Large intestine (tissue), 3 donors: Measurements from ENCODE around the gene DHX32. TPM values are rescaled to one million over a fixed set of nuclear protein-coding genes. Genes with fewer than 3 reads are reported as not detected.
"Not testable (repeated sequence)": the region's sequence is repeated elsewhere in the genome, so short reads cannot be mapped to it uniquely, and the experiment has no call there.

Experiments
- DNase-seq, 2 donors: peaks; one replicate each; pipeline versions ENCODE4 v3.0.0 to v3.0.0-alpha.2; 2013
- H3K27ac ChIP-seq: one replicate; pipeline ENCODE4 v1.5.1; 2013; ENCODE audit warnings: low read length
- H3K27me3 ChIP-seq: 2 replicates; pipeline ENCODE4 v1.6.1; 2013; ENCODE audit warnings: low read length; ENCODE audit not compliant: control insufficient read depth, insufficient read depth
- H3K36me3 ChIP-seq: 2 replicates; pipeline ENCODE4 v1.6.1; 2013; ENCODE audit warnings: low read length; ENCODE audit not compliant: control insufficient read depth, insufficient read depth
- H3K4me1 ChIP-seq: one replicate; pipeline ENCODE4 v1.6.1; 2013; ENCODE audit warnings: low read length; ENCODE audit not compliant: control insufficient read depth, insufficient read depth
- H3K4me3 ChIP-seq: one replicate; pipeline ENCODE4 v1.5.1; 2013; ENCODE audit warnings: low read length
- H3K9me3 ChIP-seq: one replicate; pipeline ENCODE4 v1.6.1; 2013; ENCODE audit warnings: mild to moderate bottlenecking, low read depth, low read length, moderate library complexity; ENCODE audit not compliant: control insufficient read depth
- WGBS: methylation state at CpG from one replicate; pipeline ENCODE4 v1.1.5; 2013; ENCODE audit warnings: low lambda C conversion rate; ENCODE audit not compliant: insufficient coverage; 5-methylcytosine and 5-hydroxymethylcytosine counted together
- polyA plus RNA-seq: library from polyadenylated mRNA; unstranded; fragments of 120-200 nt; gene quantifications from one replicate; pipeline ENCODE4 v1.2.1, GENCODE V29; 2013

DHX32 gene
- polyA plus RNA-seq, 1 donor = 37.2 TPM

DNA sequence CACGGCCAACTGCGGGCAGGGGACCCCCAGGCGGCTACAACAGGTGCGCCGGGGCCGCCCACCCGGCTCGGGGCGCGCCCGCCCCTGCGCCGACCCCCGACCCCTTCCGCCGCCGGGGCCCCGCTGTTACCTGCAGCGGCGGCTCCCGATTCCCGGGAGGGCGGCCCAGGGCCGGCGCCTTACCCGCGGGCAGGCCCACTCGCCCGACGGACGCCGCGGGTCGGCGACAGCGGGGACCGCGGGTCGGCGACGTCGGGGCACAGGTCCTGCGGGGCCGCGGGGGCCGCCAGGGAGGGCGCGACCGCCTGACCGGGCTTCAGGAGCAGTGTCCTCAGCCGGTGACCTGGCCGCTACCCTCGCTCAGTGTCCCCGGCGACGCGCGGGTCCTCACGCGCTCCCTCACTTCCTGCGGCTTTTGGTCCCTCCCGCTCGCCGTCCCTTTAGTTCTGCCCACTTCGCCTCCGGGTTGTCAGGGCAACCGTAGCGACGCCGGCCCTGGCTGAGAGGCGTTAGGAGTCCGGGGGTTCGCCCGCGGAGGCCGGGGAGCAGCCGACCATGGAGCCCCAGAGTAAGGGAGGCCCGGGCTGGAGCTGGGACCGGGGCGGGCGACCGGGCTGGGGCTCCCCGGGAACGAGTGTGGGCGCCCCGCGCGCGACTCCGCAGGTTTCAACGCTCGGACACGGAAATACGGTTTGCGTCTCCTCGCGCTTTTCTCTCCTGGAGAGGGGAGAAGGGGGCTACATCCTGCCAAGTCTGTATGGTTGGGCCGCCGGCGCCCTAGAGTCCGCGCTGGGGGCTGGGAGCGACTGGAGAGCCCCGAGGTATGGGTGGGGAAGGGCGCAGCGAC, 15.2 kb upstream of the DHX32 start, which contains the start of gene FANK1:
Gene FANK1, plus strand, starts transcription at position 477 of the 847 bp plus-strand sequence. Its CDS starts 79 bp downstream, at position 556.
- H3K27me3 ChIP-seq, H3K9me3 ChIP-seq, H3K4me1 ChIP-seq, H3K36me3 ChIP-seq: not testable (repeated sequence)
- 67% methylated on average over 9 of the region's 106 CpGs for WGBS
- DNase-seq = peak; percentile 83 to 92
- Histone ChIP-seq H3K27ac (peak within 1 kb of the TSS; percentile 53), H3K4me3 (peak within 1 kb of the TSS; percentile 78)

DNA sequence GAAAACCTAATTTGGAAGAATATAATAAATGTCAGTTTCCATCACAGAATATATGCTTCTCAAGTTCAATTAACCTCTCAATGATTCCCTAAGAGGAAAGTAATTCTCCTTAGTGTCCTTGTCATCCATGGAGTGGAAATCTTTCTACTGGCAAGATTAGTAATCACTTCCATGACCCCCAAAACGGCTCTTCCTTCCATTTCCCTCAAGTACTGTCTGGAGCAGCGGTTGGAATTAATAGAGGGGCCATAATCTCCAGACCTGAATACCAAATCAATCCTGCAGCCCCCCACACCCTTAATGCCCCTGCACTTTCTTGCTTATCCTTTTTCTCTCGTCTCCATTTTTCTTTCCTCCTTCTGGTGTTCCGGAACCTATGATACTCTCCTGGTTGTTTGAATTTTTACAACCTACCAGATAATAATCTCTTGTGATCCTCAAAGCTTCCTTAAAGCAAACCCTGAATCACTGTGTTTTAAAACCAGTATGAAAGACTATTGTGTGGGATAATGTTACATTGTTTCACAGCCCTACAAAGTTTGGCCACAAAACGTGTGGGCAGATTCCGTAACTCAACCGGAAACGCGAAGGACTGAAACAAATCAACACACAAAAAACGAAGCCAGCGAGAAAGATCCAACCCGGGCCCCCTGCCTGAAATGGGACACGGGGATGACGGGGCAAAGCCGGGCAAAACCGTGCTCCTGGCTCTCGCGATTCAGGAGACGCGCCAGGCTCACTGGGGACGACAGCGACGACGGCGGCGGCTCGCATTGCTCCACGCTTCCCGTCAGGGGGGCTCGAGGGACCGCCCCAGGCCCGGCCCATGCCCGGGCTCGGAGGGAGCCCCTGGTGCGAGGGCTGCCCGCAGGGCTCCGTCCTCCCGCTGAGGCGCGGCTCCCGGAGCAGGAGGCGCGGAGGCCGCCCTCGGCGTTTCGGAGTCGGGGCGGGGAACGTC, 14.3 kb upstream of the DHX32 start:
- not testable (repeated sequence) for H3K9me3 ChIP-seq, H3K36me3 ChIP-seq, H3K27me3 ChIP-seq, H3K4me1 ChIP-seq
- Histone ChIP-seq H3K27ac (peak overlapping the region; percentile 53), H3K4me3 (peak overlapping the region; percentile 49)
- DNase-seq = peak; percentile 35 to 76
- 60% methylated on average over 12 of the region's 50 CpGs for WGBS

DNA sequence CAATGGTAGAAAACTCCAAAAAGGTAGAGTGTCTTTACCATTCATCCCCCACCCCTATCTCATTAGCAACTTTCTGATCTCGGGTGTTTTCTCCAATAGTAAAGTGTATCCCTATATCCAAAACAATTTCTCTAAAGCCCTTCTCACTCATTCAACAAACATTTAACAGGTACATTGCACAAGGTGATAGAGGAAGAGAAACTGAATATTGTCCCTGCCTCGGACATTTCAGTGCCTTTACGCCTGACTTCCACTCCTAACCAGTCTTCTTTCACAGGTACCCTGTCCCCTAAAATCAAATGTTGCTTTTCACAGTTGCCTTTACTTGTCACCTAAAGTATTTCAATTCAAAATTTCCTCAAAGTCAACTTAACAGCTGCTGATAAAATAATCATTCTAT, 13.1 kb upstream of the DHX32 start:
- H3K4me1 ChIP-seq, DNase-seq: not testable (repeated sequence)
- WGBS = no CpG with 5 or more reads among the region's 3 CpGs

DNA sequence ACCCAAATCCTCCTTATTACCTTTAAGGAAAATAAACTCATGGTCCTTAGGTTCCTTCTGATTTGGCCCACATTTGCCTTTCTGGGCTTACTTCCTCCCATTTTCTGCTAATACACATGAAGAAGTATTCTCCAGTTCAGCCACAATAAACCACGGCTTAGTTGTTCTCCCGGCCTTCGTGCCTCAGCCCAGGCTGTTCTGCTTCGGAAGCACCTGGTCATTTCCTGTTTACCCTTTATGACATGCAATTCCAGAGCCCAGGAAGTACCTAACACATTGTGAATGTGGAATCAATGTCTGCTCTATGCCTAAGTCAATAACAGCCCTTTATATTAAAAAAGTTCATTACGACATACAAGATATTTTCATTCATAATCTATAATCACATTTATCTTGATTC, 11.3 kb upstream of the DHX32 start:
- not testable (repeated sequence) for H3K4me3 ChIP-seq, H3K9me3 ChIP-seq, H3K27ac ChIP-seq, H3K27me3 ChIP-seq, H3K36me3 ChIP-seq, H3K4me1 ChIP-seq
- 50% methylated on average over 2 of the region's 5 CpGs for WGBS
- peak in 1 of 2 donors; percentile 58 for DNase-seq

More for the DNA sequence above, 13.1 kb upstream of the DHX32 start:
- H3K27ac ChIP-seq, H3K9me3 ChIP-seq, H3K36me3 ChIP-seq, H3K27me3 ChIP-seq, H3K4me3 ChIP-seq: not testable (repeated sequence)

DNA sequence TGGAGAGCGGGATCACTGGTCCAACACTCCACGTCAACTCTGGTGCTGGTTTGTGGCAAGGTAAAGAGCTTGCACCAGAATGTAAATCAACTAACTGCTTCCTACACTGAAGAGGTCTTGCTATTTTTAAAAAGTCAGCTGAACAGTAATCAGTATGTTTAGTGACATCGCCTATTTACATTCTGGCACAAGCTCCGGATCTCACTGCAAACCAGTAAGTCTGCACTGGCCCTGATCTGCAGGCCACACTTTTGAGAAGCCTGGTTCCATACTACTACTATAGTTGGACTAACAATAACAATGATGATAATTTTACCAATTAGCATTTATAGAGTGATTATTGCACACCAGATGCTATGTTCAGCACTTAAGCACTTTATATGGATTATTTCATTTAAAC, 8.3 kb upstream of the DHX32 start:
- not testable (repeated sequence) for H3K27ac ChIP-seq, H3K4me1 ChIP-seq, H3K36me3 ChIP-seq, H3K4me3 ChIP-seq, H3K9me3 ChIP-seq, DNase-seq, H3K27me3 ChIP-seq
- WGBS = no CpG with 5 or more reads among the region's 4 CpGs

DNA sequence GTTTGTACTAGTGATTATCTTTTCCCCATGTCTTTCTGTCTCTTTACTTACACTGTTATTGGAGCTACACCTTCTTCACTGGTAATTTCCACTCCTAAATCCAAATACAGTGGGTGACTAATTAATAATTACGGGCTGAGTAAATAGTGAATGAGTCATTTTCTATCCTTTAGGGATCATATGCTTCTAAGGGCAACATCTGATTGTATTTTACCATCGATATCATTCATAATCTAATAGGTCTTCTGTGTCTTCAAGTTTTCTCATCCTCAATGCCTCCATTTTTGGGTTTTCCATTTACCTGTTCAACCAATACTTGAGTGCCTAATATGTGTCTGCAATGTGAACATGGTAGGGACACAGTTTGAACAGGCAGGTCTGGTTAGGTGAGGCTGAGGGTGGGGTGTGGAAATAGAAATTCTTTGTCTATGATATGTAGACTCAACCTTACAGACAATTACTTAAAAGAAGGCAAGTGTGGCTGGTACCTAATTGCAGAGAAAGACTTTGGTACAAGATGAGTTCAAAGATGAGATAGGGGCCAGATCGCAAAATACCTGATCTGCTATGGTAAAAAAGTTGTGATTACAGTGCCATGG, 5.9 kb upstream of the DHX32 start:
- no peak for DNase-seq
- H3K36me3 ChIP-seq = peaks cover 10% of the 10 kb centered on the region
- H3K27me3 ChIP-seq = no peaks in the 10 kb centered on the region
- H3K27ac ChIP-seq = no peak overlapping the region
- 86% methylated on average over 1 of the region's 3 CpGs for WGBS
- H3K4me3 ChIP-seq = no peak overlapping the region
- H3K9me3 ChIP-seq = no peaks in the 10 kb centered on the region
- peaks cover under 1% of the 10 kb centered on the region for H3K4me1 ChIP-seq

DNA sequence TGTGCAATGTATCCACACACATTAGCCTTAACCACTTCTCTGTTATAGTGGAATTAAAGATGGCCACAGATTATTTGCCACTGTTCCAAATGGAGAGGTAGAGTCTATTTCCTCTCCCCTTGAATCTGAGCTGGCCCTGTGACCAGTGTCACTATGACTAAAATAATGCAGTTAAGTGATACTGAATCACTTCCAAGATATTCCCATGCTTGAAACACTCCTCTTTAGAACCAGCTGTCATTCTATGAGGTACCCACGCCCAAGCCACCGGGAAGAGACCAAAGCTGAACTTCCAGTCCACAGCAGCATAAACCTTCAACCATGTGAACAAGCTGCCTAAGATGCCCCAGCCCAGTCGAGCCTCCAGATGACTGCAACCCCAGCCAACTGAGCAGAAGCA, 2.1 kb upstream of the DHX32 start:
- H3K4me1 ChIP-seq = no peaks in the 10 kb centered on the region
- no peak overlapping the region for H3K4me3 ChIP-seq
- H3K36me3 ChIP-seq = peaks cover 18% of the 10 kb centered on the region
- H3K27ac ChIP-seq = no peak overlapping the region
- H3K9me3 ChIP-seq = no peaks in the 10 kb centered on the region
- whole genome bisulfite sequencing = no CpG with 5 or more reads among the region's 3 CpGs
- no peaks in the 10 kb centered on the region for H3K27me3 ChIP-seq
- DNase-seq = no peak

DNA sequence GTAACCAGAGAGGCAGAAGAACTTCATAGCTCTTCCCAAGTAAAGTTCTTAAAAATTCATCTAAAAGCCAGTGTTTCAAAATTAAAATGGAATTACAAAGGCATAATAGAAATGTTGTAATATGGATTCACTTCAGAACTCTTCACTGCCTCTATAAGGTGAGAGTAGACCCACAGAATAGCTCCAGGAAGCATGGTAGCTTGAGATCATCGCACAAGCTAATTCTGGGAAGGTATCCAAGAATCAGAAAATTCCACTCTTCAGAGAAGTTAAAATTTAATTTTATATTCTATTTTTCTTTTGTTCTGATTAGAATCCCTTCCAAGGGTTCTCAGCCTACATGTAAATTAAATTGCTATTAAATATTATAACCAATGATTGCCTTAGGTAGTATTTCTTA, 1.5 kb upstream of the DHX32 start:
- H3K9me3 ChIP-seq = no peaks in the 10 kb centered on the region
- no peaks in the 10 kb centered on the region for H3K27me3 ChIP-seq
- no CpG with 5 or more reads among the region's 1 CpG for WGBS
- no peak for DNase-seq
- no peaks in the 10 kb centered on the region for H3K4me1 ChIP-seq
- no peak overlapping the region for H3K27ac ChIP-seq
- peaks cover 18% of the 10 kb centered on the region for H3K36me3 ChIP-seq
- no peak overlapping the region for H3K4me3 ChIP-seq

DNA sequence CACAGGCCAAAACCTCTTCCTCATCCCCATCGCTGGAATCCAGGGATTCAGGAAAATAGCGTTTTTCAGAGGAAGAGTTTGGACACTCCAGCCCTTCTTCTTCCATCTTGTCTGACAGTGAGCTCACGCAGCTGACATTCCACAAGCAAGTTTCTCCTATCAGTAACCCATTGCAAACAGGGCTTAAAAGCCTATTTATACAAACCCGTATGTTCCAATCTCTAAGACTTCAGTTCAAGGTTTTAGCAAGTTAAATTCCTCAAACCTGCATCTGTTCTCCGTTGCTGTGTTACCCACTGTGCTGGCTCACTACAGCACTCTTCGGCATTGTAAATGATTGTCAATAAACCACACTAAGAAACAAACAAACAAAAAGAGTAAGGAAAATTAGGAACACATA, 373 bp downstream of the DHX32 start:
- Histone ChIP-seq H3K27ac (no peak overlapping the region), H3K9me3 (no peaks in the 10 kb centered on the region), H3K4me1 (no peaks in the 10 kb centered on the region), H3K4me3 (no peak overlapping the region), H3K27me3 (no peaks in the 10 kb centered on the region), H3K36me3 (peaks cover 24% of the 10 kb centered on the region)
- 58% methylated on average over 2 of the region's 6 CpGs for WGBS
- no peak for DNase-seq
